GM12878 (cell line): Measurements from ENCODE around the gene ZNF335. TPM values are rescaled to one million over a fixed set of nuclear protein-coding genes. Genes with fewer than 3 reads are reported as not detected.

Experiments
- BMI1 ChIP-seq: fragments of 450-650 bp; IDR thresholded peaks from 2 replicates; pipeline ENCODE4 v1.6.1; 2016; ENCODE audit warnings: mild to moderate bottlenecking, moderate library complexity, borderline replicate concordance
- DPF2 ChIP-seq: fragments of 450-650 bp; IDR thresholded peaks from 2 replicates; pipeline ENCODE4 v1.6.1; 2017; ENCODE audit warnings: mild to moderate bottlenecking
- PML ChIP-seq: IDR thresholded peaks from 2 replicates; pipeline ENCODE4 v1.6.1; 2012; ENCODE audit warnings: low read length, inconsistent platforms
- POLR2A ChIP-seq: IDR thresholded peaks from 2 replicates; pipeline ENCODE4 v1.6.1; 2011; ENCODE audit warnings: low read depth, mild to moderate bottlenecking, low read length
- POLR2AphosphoS5 ChIP-seq: IDR thresholded peaks from 2 replicates; pipeline ENCODE4 v1.6.1; 2011; ENCODE audit warnings: mild to moderate bottlenecking, low read length, inconsistent platforms
- RAD51 ChIP-seq: fragments of 450-650 bp; IDR thresholded peaks from 2 replicates; pipeline ENCODE4 v1.6.1; 2016; ENCODE audit warnings: moderate library complexity, mild to moderate bottlenecking, inconsistent platforms
- SMAD5 ChIP-seq: IDR thresholded peaks from 2 replicates; pipeline ENCODE4 v1.6.1; 2016; ENCODE audit warnings: antibody characterized with exemption, low read depth
- TCF12 ChIP-seq: IDR thresholded peaks from 2 replicates; pipeline ENCODE4 v1.6.1; 2011; ENCODE audit warnings: low read depth, mild to moderate bottlenecking, low read length
- ZSCAN29 ChIP-seq: fragments of 450-650 bp; IDR thresholded peaks from 2 replicates; pipeline ENCODE4 v1.6.1; 2017; ENCODE audit warnings: mild to moderate bottlenecking, moderate library complexity
- polyA plus RNA-seq, 11 experiments: library from polyadenylated mRNA; depleted of rRNA in 4 of 11; unstranded in 6 of 11; stranded (reverse) in 5 of 11; fragments of >200 nt; fragmentation: Nextera tagmentation in 4 of 11; fragmentation: Illumina TruSeq in 1 of 11; extraction: Ambion mirVana in 4 of 11; extraction: Trizol in 1 of 11; gene quantifications; 1 replicate in 1 of 11; 2 replicates in 10 of 11; pipeline versions ENCODE4 v1.2.1 to v1.2.3, GENCODE V29; 2011 to 2016; ENCODE audit warnings: inconsistent platforms in 2 of 11, missing spikeins in 2 of 11, low read depth in 1 of 11
- total RNA-seq, 4 experiments: library from RNA; depleted of rRNA in 3 of 4; stranded (reverse); fragments of >200 nt in 3 of 4; fragmentation: Illumina TruSeq in 1 of 4; extraction: Trizol in 1 of 4; gene quantifications; 2 replicates each; pipeline versions ENCODE4 v1.2.1 to v1.2.3, GENCODE V29; 2013 to 2021
- TF ChIP-seq, protein P1 (sequence below): fragments of 450-650 bp; formaldehyde crosslinking; IDR thresholded peaks from 2 replicates; pipeline ENCODE4 v1.5.0; 2022; ENCODE audit warnings: mild to moderate bottlenecking, missing genetic modification characterization
- TF ChIP-seq, protein P2 (sequence below): IDR thresholded peaks from 2 replicates; pipeline ENCODE4 v1.6.1; 2012; ENCODE audit warnings: low read length, inconsistent platforms

Gene ZNF335
- total and polyA plus RNA-seq, 10 of the 15 experiments (the other 5 are each of a cell fraction or from before 2014, with no cell fraction given), result 0.74 to 30.1 (median 14.5) TPM

DNA sequence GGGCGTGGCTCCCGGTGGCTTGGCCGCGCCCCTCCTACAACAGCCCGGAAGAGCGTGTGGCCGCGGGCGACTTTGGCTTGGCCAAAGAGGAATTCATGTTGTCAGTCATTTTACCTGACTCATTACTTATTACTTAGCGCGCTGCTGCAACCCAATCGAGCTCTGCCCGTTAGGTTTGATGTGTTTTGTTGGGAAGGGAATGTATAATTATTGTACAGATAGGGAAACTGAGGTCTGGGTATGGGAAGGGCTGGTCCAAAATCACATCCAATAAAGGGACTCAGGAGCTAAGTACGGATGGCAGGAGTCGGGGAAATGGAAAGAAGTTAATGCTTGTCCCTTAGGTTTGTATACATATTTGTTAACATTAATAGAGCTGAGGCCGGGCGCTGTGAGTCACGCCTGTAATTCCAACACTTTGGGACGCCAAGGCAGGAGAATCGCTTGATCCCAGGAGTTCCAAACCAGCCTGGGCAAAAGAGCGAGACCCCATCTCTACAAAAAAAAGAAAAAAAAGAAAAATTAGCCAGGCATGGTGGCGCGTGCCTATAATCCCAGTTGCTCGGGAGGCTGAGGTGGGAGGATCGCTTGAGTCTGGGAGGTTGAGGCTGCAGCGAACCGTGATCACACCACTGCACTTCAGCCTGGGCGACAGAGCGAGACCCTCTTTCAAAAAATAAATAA is 639 bp upstream of the ZNF335 start (continued):
- TF ChIP-seq, protein P1, sequence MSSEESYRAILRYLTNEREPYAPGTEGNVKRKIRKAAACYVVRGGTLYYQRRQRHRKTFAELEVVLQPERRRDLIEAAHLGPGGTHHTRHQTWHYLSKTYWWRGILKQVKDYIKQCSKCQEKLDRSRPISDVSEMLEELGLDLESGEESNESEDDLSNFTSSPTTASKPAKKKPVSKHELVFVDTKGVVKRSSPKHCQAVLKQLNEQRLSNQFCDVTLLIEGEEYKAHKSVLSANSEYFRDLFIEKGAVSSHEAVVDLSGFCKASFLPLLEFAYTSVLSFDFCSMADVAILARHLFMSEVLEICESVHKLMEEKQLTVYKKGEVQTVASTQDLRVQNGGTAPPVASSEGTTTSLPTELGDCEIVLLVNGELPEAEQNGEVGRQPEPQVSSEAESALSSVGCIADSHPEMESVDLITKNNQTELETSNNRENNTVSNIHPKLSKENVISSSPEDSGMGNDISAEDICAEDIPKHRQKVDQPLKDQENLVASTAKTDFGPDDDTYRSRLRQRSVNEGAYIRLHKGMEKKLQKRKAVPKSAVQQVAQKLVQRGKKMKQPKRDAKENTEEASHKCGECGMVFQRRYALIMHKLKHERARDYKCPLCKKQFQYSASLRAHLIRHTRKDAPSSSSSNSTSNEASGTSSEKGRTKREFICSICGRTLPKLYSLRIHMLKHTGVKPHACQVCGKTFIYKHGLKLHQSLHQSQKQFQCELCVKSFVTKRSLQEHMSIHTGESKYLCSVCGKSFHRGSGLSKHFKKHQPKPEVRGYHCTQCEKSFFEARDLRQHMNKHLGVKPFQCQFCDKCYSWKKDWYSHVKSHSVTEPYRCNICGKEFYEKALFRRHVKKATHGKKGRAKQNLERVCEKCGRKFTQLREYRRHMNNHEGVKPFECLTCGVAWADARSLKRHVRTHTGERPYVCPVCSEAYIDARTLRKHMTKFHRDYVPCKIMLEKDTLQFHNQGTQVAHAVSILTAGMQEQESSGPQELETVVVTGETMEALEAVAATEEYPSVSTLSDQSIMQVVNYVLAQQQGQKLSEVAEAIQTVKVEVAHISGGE (CRISPR knock-in tag), result no peak
- TF ChIP-seq, protein P2, sequence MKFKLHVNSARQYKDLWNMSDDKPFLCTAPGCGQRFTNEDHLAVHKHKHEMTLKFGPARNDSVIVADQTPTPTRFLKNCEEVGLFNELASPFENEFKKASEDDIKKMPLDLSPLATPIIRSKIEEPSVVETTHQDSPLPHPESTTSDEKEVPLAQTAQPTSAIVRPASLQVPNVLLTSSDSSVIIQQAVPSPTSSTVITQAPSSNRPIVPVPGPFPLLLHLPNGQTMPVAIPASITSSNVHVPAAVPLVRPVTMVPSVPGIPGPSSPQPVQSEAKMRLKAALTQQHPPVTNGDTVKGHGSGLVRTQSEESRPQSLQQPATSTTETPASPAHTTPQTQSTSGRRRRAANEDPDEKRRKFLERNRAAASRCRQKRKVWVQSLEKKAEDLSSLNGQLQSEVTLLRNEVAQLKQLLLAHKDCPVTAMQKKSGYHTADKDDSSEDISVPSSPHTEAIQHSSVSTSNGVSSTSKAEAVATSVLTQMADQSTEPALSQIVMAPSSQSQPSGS, result no peak
- TF ChIP-seq POLR2AphosphoS5 (peak; percentile 69; the same call in 1 of the 2 replicates), BMI1 (no peak), PML (peak; percentile 61; the same call in 1 of the 2 replicates), DPF2 (0 out of 2 replicates have a peak, but pooled peaks have one; percentile 2), RAD51 (no peak), TCF12 (no peak), SMAD5 (peak; percentile 85), ZSCAN29 (no peak), POLR2A (peak; percentile 72)
